Thyroid gland (tissue), 4 donors: ENCODE measurements around the gene OSBP.

Experiments
- CTCF ChIP-seq, 6 experiments: fragments of 200-600 bp in 3 of 6; fragments of 450-650 bp in 3 of 6; sonication (generic) in 3 of 6; IDR thresholded peaks; one replicate each; pipeline ENCODE4 v1.5.1; 2016 to 2019; ENCODE audit warnings: antibody characterized with exemption in 6 of 6, mild to moderate bottlenecking in 2 of 6, inconsistent platforms in 1 of 6, moderate library complexity in 1 of 6
- POLR2A ChIP-seq, 2 donors: fragments of 450-650 bp; IDR thresholded peaks; one replicate each; pipeline ENCODE4 v1.6.1; 2017; ENCODE audit warnings: antibody characterized with exemption in 2 of 2, mild to moderate bottlenecking in 2 of 2, moderate library complexity in 1 of 2

DNA sequence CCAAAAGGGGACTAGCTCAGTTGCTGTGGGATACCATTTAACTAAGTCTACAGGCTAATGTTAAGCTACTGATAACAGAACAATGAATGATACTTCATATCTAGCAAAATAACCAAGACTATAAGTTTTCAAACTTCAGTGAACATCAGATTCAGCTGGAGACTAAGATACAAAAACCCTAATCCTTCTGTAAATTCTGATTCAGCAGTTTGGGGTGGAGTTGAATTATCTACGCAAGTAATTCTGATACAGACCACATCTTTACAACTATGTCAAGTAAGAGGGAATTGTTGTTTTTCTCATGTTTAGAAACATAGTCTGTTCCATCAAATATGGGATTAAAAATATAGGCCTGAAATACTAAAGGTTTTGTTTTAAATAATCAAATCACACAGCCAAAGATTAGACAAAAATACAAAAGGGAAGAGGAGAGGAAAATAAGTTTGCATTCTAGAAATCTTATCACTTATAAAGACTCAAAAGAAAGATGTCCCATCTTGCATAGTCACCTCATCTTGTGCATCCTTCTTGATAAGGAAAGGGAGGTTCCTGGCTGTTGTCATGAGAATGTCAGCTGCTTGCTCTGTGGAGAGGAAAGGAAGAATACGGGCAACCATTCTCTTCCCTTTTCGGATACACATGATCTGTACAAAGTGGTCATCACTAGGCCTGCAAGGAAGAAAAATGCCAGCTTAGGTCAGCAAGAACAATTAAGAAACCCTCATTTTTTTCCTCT is 31.8 kb upstream of the OSBP start:
- TF ChIP-seq CTCF (IDR thresholded peaks at IDR 0.05) (no peak), POLR2A (IDR thresholded peaks at IDR 0.05) (no peak)
